HepG2 (cell line): ENCODE measurements around the gene LIMK2. TPM values are rescaled to one million over a fixed set of nuclear protein-coding genes. Genes with fewer than 3 reads are reported as not detected.

Experiments
- HNRNPLL ChIP-seq: fragments of 200-400 bp; formaldehyde crosslinking; IDR thresholded peaks from 2 replicates; pipeline ENCODE4 v1.6.1; 2017; ENCODE audit warnings: mild to moderate bottlenecking, low read depth, low read length; ENCODE audit not compliant: poor library complexity, severe bottlenecking
- LCORL ChIP-seq, 2 experiments: fragments of 450-650 bp in 1 of 2; sonication (generic) in 1 of 2; formaldehyde crosslinking in 1 of 2; IDR thresholded peaks; 2 replicates each; pipeline versions ENCODE4 v1.5.0 to v1.6.1; 2017 to 2020; ENCODE audit warnings: antibody characterized with exemption in 1 of 2, missing genetic modification reagents in 1 of 2
- NKX3-1 ChIP-seq: sonication (generic); formaldehyde crosslinking; IDR thresholded peaks from 2 replicates; pipeline ENCODE4 v1.5.0; 2020; ENCODE audit warnings: missing genetic modification reagents
- RAD21 ChIP-seq: fragments of 450-650 bp; formaldehyde crosslinking; IDR thresholded peaks from 2 replicates; pipeline ENCODE4 v1.5.0; 2020; ENCODE audit warnings: mild to moderate bottlenecking
- RBAK ChIP-seq: sonication (generic); formaldehyde crosslinking; IDR thresholded peaks from 2 replicates; pipeline ENCODE4 v1.5.1; 2020; ENCODE audit warnings: mild to moderate bottlenecking, missing genetic modification reagents
- TFDP2 ChIP-seq: sonication (generic); formaldehyde crosslinking; IDR thresholded peaks from 2 replicates; pipeline ENCODE4 v1.4.0; 2020; ENCODE audit warnings: missing genetic modification reagents
- TFE3 ChIP-seq: IDR thresholded peaks from 2 replicates; pipeline ENCODE4 v1.6.1; 2016
- TSC22D2 ChIP-seq: sonication (generic); formaldehyde crosslinking; IDR thresholded peaks from 2 replicates; pipeline ENCODE4 v1.5.1; 2020; ENCODE audit warnings: missing genetic modification reagents, mild to moderate bottlenecking, borderline replicate concordance
- ZHX2 ChIP-seq, 2 experiments: sonication (generic) in 1 of 2; formaldehyde crosslinking in 1 of 2; IDR thresholded peaks; 2 replicates each; pipeline versions ENCODE4 v1.6.1 to v1.9.0; 2014 to 2022; ENCODE audit warnings: antibody characterized with exemption in 1 of 2, borderline replicate concordance in 1 of 2, inconsistent platforms in 1 of 2, low read depth in 1 of 2, missing genetic modification reagents in 1 of 2
- ZNF230 ChIP-seq: sonication (generic); formaldehyde crosslinking; IDR thresholded peaks from 2 replicates; pipeline ENCODE4 v1.4.0; 2020; ENCODE audit warnings: mild to moderate bottlenecking, missing genetic modification reagents
- ZNF253 ChIP-seq: sonication (generic); formaldehyde crosslinking; IDR thresholded peaks from 2 replicates; pipeline ENCODE4 v1.8.0; 2022; ENCODE audit warnings: mild to moderate bottlenecking, missing genetic modification reagents, borderline replicate concordance
- ZNF574 ChIP-seq: sonication (generic); formaldehyde crosslinking; IDR thresholded peaks from 2 replicates; pipeline ENCODE4 v1.4.0; 2020; ENCODE audit warnings: missing genetic modification reagents
- ZNF720 ChIP-seq: sonication (generic); formaldehyde crosslinking; IDR thresholded peaks from 2 replicates; pipeline ENCODE4 v1.4.0; 2020; ENCODE audit warnings: missing genetic modification reagents
- polyA plus RNA-seq, 8 experiments: library from polyadenylated mRNA; depleted of rRNA in 3 of 8; stranded (reverse) in 7 of 8; unstranded in 1 of 8; fragments of >200 nt; fragmentation: Illumina TruSeq in 4 of 8; extraction: Trizol in 4 of 8; gene quantifications; 2 replicates each; pipeline versions ENCODE4 v1.2.1 to v1.2.3, GENCODE V29; 2011 to 2016; ENCODE audit warnings: low read depth in 4 of 8, missing spikeins in 1 of 8, mixed read lengths in 1 of 8; ENCODE audit not compliant: insufficient read depth in 1 of 8
- total RNA-seq, 5 experiments: library from RNA; depleted of rRNA; stranded (reverse); fragments of >200 nt; fragmentation: Illumina TruSeq; extraction: Trizol; gene quantifications; 2 replicates each; pipeline ENCODE4 v1.2.3, GENCODE V29; 2016; ENCODE audit warnings: low read depth in 1 of 5
- TF ChIP-seq, protein P1 (sequence below): sonication (generic); formaldehyde crosslinking; IDR thresholded peaks from 2 replicates; pipeline ENCODE4 v1.8.0; 2022; ENCODE audit warnings: mild to moderate bottlenecking, missing genetic modification reagents

The LIMK2 gene
- total and polyA plus RNA-seq, 2 of the 13 experiments (the other 11 are each of a cell fraction or from before 2014, with no cell fraction given), result 20.9 to 29.8 TPM

DNA sequence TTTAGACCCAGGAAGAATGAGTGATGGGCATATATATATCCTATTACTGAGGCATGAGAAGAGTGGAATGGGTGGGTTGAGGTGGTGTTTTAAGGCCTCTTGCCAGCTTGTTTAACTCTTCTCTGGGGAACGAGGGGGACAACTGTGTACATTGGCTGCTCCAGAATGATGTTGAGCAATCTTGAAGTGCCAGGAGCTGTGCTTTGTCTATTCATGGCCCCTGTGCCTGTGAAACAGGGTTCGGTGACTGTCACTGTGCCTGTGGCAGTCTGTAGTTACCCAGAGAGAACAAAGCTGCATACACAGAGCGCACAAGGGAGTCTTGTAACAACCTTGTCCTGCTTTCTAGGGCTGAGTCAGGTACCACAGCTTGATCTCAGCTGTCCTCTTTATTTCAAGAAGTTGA lies 11.7 kb downstream of the LIMK2 start (continued):
- TF ChIP-seq TFDP2 (CRISPR knock-in tag) (no peak), HNRNPLL (no peak), ZHX2 (IDR thresholded peaks at IDR 0.05; ENCODE audit: low read depth) (no peak), ZHX2 (CRISPR knock-in tag; IDR thresholded peaks at IDR 0.05; ENCODE audit: borderline replicate concordance) (no peak), ZNF574 (CRISPR knock-in tag) (peak; percentile 68; the same call in 1 of the 2 replicates), LCORL (IDR thresholded peaks at IDR 0.05) (no peak), LCORL (CRISPR knock-in tag; IDR thresholded peaks at IDR 0.05) (no peak), ZNF253 (CRISPR knock-in tag) (0 out of 2 replicates have a peak, but pooled peaks have one; percentile 62), NKX3-1 (CRISPR knock-in tag) (no peak), RAD21 (CRISPR knock-in tag) (0 out of 2 replicates have a peak, but pooled peaks have one; percentile 9), ZNF720 (no peak), TSC22D2 (CRISPR knock-in tag) (0 out of 2 replicates have a peak, but pooled peaks have one; percentile 70), TFE3 (CRISPR knock-in tag) (no peak), RBAK (CRISPR knock-in tag) (0 out of 2 replicates have a peak, but pooled peaks have one; percentile 58), ZNF230 (CRISPR knock-in tag) (no peak)
- TF ChIP-seq, protein P1, sequence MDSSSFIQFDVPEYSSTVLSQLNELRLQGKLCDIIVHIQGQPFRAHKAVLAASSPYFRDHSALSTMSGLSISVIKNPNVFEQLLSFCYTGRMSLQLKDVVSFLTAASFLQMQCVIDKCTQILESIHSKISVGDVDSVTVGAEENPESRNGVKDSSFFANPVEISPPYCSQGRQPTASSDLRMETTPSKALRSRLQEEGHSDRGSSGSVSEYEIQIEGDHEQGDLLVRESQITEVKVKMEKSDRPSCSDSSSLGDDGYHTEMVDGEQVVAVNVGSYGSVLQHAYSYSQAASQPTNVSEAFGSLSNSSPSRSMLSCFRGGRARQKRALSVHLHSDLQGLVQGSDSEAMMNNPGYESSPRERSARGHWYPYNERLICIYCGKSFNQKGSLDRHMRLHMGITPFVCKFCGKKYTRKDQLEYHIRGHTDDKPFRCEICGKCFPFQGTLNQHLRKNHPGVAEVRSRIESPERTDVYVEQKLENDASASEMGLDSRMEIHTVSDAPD (CRISPR knock-in tag), result peak; percentile 97
